GM23248 (cell line): ENCODE results near the gene TP53AIP1. TPM values are rescaled to one million over a fixed set of nuclear protein-coding genes. Genes with fewer than 3 reads are reported as not detected.

Experiments
- DNase-seq: peaks from one replicate; pipeline ENCODE4 v3.0.0-alpha.2; 2015
- H2AFZ ChIP-seq: fragments of 200-600 bp; sonication (generic); 2 replicates; pipeline ENCODE4 v1.6.1; 2016; ENCODE audit warnings: antibody characterized with exemption
- H3F3A ChIP-seq: fragments of 200-600 bp; sonication (generic); 2 replicates; pipeline ENCODE4 v1.6.1; 2016; ENCODE audit warnings: mild to moderate bottlenecking, antibody characterized with exemption, mixed run types; ENCODE audit not compliant: insufficient read depth
- H3K27ac ChIP-seq: fragments of 200-600 bp; sonication (generic); 2 replicates; pipeline ENCODE4 v1.5.1; 2016; ENCODE audit warnings: mild to moderate bottlenecking
- H3K27me3 ChIP-seq: fragments of 200-600 bp; sonication (generic); replicated peaks from 2 replicates; pipeline ENCODE4 v1.6.1; 2016; ENCODE audit warnings: mild to moderate bottlenecking; ENCODE audit not compliant: insufficient read depth
- H3K36me3 ChIP-seq: fragments of 200-600 bp; sonication (generic); 2 replicates; pipeline ENCODE4 v1.6.1; 2016; ENCODE audit warnings: low read depth, mild to moderate bottlenecking
- H3K4me1 ChIP-seq: fragments of 200-600 bp; sonication (generic); 2 replicates; pipeline ENCODE4 v1.6.1; 2016; ENCODE audit warnings: mild to moderate bottlenecking; ENCODE audit not compliant: insufficient read depth
- H3K4me2 ChIP-seq: fragments of 200-600 bp; sonication (generic); one replicate; pipeline ENCODE4 v1.6.1; 2016; ENCODE audit warnings: mild to moderate bottlenecking; ENCODE audit not compliant: unreplicated experiment
- H3K4me3 ChIP-seq: fragments of 200-600 bp; sonication (generic); 2 replicates; pipeline ENCODE4 v1.5.1; 2016; ENCODE audit warnings: mild to moderate bottlenecking
- H3K79me2 ChIP-seq: fragments of 200-600 bp; sonication (generic); 2 replicates; pipeline ENCODE4 v1.6.1; 2016; ENCODE audit warnings: mild to moderate bottlenecking; ENCODE audit not compliant: insufficient read depth
- H3K9ac ChIP-seq: fragments of 200-600 bp; sonication (generic); 2 replicates; pipeline ENCODE4 v1.6.1; 2016; ENCODE audit warnings: mild to moderate bottlenecking
- H3K9me2 ChIP-seq: fragments of 200-600 bp; sonication (generic); 2 replicates; pipeline ENCODE4 v1.6.1; 2016; ENCODE audit warnings: mixed run types, mild to moderate bottlenecking, moderate library complexity; ENCODE audit not compliant: insufficient read depth
- H3K9me3 ChIP-seq: fragments of 200-600 bp; sonication (generic); one replicate; pipeline ENCODE4 v1.6.1; 2017; ENCODE audit warnings: low read depth
- H4K20me1 ChIP-seq: fragments of 200-600 bp; sonication (generic); 2 replicates; pipeline ENCODE4 v1.6.0; 2016; ENCODE audit not compliant: insufficient read depth
- EZH2 ChIP-seq: fragments of 200-600 bp; sonication (generic); IDR thresholded peaks from 2 replicates; pipeline ENCODE4 v1.6.1; 2018; ENCODE audit warnings: antibody characterized with exemption, mild to moderate bottlenecking; ENCODE audit not compliant: insufficient read depth, poor library complexity, severe bottlenecking
- EZH2phosphoT487 ChIP-seq: fragments of 200-600 bp; sonication (generic); IDR thresholded peaks from 2 replicates; pipeline ENCODE4 v1.6.1; 2018; ENCODE audit warnings: antibody characterized with exemption, moderate library complexity, mild to moderate bottlenecking, low read depth; ENCODE audit not compliant: insufficient read depth
- WGBS, 2 experiments: methylation state at CpG; one replicate each; pipeline ENCODE4 v1.1.6; 2015 to 2017; ENCODE audit warnings: low lambda C conversion rate in 2 of 2, low coverage in 1 of 2; ENCODE audit errors: missing lambda C conversion rate in 2 of 2; 5-methylcytosine and 5-hydroxymethylcytosine counted together
- in situ Hi-C: fragments of 300-500 bp; cut with MboI; formaldehyde crosslinking; loops from 2 replicates; pipeline ENCODE4 v1.15.0; 2020
- polyA plus RNA-seq: library from polyadenylated mRNA; unstranded; fragments of >200 nt; fragmentation: Nextera tagmentation; extraction: Ambion mirVana; gene quantifications from 2 replicates; pipeline ENCODE4 v1.2.1, GENCODE V29; 2016
- total RNA-seq: library from RNA; depleted of rRNA; stranded (reverse); fragments of >200 nt; shearing (Covaris generic); gene quantifications from 2 replicates; pipeline ENCODE4 v1.2.3, GENCODE V29; 2014

Gene TP53AIP1
- total and polyA plus RNA-seq, 2 experiments from 2014 or later = not detected

DNA sequence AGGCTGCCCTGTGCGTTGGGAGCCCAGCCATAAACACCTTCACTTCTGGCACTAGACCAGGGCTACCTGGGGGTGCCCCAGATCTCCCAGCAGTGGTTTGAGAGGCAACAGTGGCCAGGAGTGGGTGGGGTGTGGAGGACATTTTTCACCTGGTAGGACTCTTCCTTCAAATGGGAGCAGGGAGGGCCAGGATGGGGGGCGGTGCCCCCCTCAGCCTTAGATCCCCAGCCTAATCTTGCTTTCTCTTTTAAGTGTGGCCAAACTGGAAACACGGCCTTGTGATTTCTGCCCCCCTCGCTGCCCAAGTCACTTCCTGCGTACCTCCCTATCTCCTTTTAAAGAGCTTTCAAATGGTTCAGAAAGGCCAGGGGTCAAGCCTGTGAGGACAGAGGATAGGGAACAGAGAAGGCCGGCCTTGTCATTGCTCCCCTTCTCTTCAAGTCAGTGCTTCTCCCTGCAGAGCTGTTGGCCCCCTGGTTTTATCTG lies 50.7 kb downstream of the TP53AIP1 start:
- Histone ChIP-seq H3K9me2 (no peaks in the 10 kb centered on the region), H3K9me3 (no peaks in the 10 kb centered on the region), H4K20me1 (no peaks in the 10 kb centered on the region), H3K9ac (no peak overlapping the region), H3F3A (0 out of 2 replicates have a peak, but pooled peaks cover 6% of the 10 kb centered on the region), H3K27ac (no peak overlapping the region), H3K27me3 (no peaks in the 10 kb centered on the region; the same call in 1 of the 2 replicates), H3K4me1 (no peaks in the 10 kb centered on the region), H3K36me3 (no peaks in the 10 kb centered on the region), H3K79me2 (no peaks in the 10 kb centered on the region), H3K4me2 (no peak overlapping the region), H3K4me3 (no peak overlapping the region), H2AFZ (no peak overlapping the region)
- no peak for TF ChIP-seq EZH2
- TF ChIP-seq EZH2phosphoT487 = no peak
- 76 to 86% methylated on average over 6 of the region's 6 CpGs for WGBS, 2 experiments
- no peak for DNase-seq
- in situ Hi-C loops = no loop called here

DNA sequence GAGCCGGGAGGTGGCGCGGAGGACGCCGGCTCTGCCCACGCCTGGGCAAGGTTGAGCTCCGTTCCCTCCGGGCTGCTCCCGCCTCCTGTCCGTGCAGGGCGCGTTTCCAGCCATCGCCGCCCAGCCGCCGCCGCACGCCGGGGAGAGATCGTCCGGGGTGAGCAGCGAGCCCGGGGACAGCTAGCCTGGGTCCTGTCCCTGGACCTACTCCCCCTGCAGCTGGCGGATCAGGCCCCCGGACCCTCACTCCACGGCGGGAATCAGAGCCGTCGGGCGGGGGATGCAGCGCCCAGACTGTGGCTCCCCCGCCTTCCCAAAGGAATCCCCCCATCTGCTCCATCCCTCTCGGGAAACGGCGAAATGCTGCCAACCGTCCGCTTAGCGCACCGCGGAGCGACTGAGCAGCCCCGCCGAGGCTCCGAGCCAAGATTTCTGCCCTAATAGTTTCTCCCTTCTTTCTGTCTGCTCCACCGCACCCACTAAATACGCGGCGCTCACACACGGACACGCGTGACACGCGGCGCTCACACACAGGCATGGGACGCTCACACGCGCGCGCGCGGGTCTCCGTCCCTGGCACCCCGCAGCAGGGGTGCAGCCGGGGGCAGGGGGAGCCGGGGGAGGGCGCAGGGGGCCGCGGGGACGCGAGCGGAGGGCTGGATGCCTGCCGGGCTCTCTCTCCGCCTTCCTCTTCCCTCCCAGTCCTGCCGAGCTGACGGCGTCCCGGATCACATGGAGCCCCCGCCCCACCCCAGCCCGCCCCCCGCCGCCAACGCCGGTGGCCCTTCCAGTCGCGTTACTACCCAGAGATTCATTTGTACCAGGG lies 51.9 kb downstream of the TP53AIP1 start, which contains the start of gene KCNJ5:
Gene KCNJ5 (plus strand): TSS at position 814 of the 826 bp plus-strand sequence. CDS start 19,918 bp downstream, outside the sequence.
- in situ Hi-C loops = no loop called here
- Histone ChIP-seq H3K27ac (no peak within 1 kb of the TSS), H3K36me3 (no peaks in the 10 kb centered on the region), H3K4me1 (no peaks in the 10 kb centered on the region), H2AFZ (peak within 1 kb of the TSS; percentile 62; the same call in 1 of the 2 replicates), H3F3A (no peaks in the 10 kb centered on the region), H3K27me3 (peaks cover 6% of the 10 kb centered on the region; the same call in 1 of the 2 replicates), H3K9ac (no peak within 1 kb of the TSS; the same call in 1 of the 2 replicates), H3K4me3 (peak within 1 kb of the TSS; percentile 62), H3K4me2 (peak within 1 kb of the TSS; percentile 79), H4K20me1 (no peaks in the 10 kb centered on the region), H3K9me2 (no peaks in the 10 kb centered on the region), H3K79me2 (no peaks in the 10 kb centered on the region), H3K9me3 (no peaks in the 10 kb centered on the region)
- DNase-seq = peak; percentile 70
- TF ChIP-seq EZH2 (no peak), EZH2phosphoT487 (no peak)
- 2% methylated on average over 63 to 85 of the region's 85 CpGs for WGBS, 2 experiments

GRCh38 chr11:128890216-128890542 lies 52.5 kb downstream of the TP53AIP1 start:
- DNase-seq = no peak
- in situ Hi-C loops = no loop called here
- Histone ChIP-seq H4K20me1 (no peaks in the 10 kb centered on the region), H2AFZ (no peak overlapping the region), H3K4me1 (no peaks in the 10 kb centered on the region), H3K4me3 (peak overlapping the region; percentile 62), H3K4me2 (peak overlapping the region; percentile 79), H3K36me3 (no peaks in the 10 kb centered on the region), H3K27ac (no peak overlapping the region), H3K9me3 (no peaks in the 10 kb centered on the region), H3F3A (no peaks in the 10 kb centered on the region), H3K79me2 (no peaks in the 10 kb centered on the region), H3K27me3 (peaks cover 7% of the 10 kb centered on the region; the same call in 1 of the 2 replicates), H3K9me2 (no peaks in the 10 kb centered on the region), H3K9ac (no peak overlapping the region)
- TF ChIP-seq EZH2phosphoT487 (no peak), EZH2 (no peak)
- WGBS, 2 experiments = 58% methylated on average over 8 to 9 of the region's 9 CpGs

DNA sequence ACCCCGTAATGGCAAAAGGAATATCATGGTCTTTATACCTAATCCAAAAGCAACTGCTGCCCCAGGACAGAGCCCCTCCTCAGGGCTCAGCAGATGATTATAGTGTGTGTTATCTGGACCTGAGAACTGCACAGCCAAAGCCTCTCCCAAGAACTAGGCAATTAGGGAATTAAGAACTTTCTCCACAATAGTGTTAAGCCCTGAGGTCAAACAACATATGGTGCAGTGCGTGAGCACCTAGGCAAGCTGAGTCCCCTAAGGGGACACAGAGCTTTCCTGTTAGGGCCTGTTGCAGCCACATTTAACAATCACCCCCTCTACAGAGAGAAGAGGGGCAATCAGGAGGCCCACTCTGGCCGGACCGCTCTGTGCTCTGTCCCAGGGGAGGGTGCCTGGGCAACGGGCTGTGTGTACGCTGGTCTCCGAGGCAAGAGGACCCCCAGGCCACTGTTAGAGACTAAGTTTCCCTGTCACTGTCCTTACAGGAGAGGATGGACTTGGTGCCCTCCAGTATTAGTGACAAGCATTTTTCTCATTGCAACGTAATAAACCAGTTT lies 52.9 kb downstream of the TP53AIP1 start:
- 82 to 85% methylated on average over 8 of the region's 8 CpGs for WGBS, 2 experiments
- in situ Hi-C loops = no loop called here
- H3K27me3 ChIP-seq = peaks cover 7% of the 10 kb centered on the region; the same call in 1 of the 2 replicates

More for the DNA sequence above, 52.9 kb downstream of the TP53AIP1 start:
- H3K9ac ChIP-seq = no peak overlapping the region
- H3F3A ChIP-seq = no peaks in the 10 kb centered on the region
- TF ChIP-seq EZH2 (no peak), EZH2phosphoT487 (no peak)
- H3K27ac ChIP-seq = no peak overlapping the region
- DNase-seq = no peak
- no peaks in the 10 kb centered on the region for H4K20me1 ChIP-seq
- no peaks in the 10 kb centered on the region for H3K36me3 ChIP-seq
- H3K9me2 ChIP-seq = no peaks in the 10 kb centered on the region
- H3K79me2 ChIP-seq = no peaks in the 10 kb centered on the region
- H3K4me3 ChIP-seq = no peak overlapping the region
- H3K9me3 ChIP-seq = no peaks in the 10 kb centered on the region
- no peaks in the 10 kb centered on the region for H3K4me1 ChIP-seq
- H3K4me2 ChIP-seq = no peak overlapping the region
- no peak overlapping the region for H2AFZ ChIP-seq
